Measurements from ENCODE around the gene KRTAP2-3.

- no peak for TF ChIP-seq CTCF (IDR thresholded peaks at IDR 0.05)
- no peak for TF ChIP-seq POLR2AphosphoS5 (IDR thresholded peaks at IDR 0.05; ENCODE audit: insufficient read depth in 1 of 2, low read depth in 1 of 2)
Observed at GRCh38 chr17:41015454-41015853, 44.5 kb downstream of the KRTAP2-3 start.
